OCI-LY1 (cell line): ENCODE measurements around the gene ADORA2A.

Experiments
- H2AFZ ChIP-seq: fragments of 200-600 bp; sonication (generic), shearing (Covaris generic); 2 replicates; pipeline ENCODE4 v1.6.0; 2014; ENCODE audit warnings: antibody characterized with exemption, mild to moderate bottlenecking, low read length
- H3F3A ChIP-seq: fragments of 200-600 bp; sonication (generic), shearing (Covaris generic); 2 replicates; pipeline ENCODE4 v1.6.0; 2014; ENCODE audit warnings: mild to moderate bottlenecking, antibody characterized with exemption, low read length, moderate library complexity; ENCODE audit not compliant: insufficient read depth
- H3K27ac ChIP-seq: fragments of 200-600 bp; sonication (generic); 2 replicates; pipeline ENCODE4 v1.5.1; 2014; ENCODE audit warnings: low read length, mixed run types, mild to moderate bottlenecking, low read depth; ENCODE audit not compliant: poor library complexity, severe bottlenecking
- H3K27me3 ChIP-seq: fragments of 200-600 bp; sonication (generic); 2 replicates; pipeline ENCODE4 v1.6.0; 2014; ENCODE audit warnings: antibody characterized with exemption, mild to moderate bottlenecking, low read length, moderate library complexity; ENCODE audit not compliant: insufficient read depth
- H3K36me3 ChIP-seq: fragments of 200-600 bp; sonication (generic); 2 replicates; pipeline ENCODE4 v1.6.1; 2014; ENCODE audit warnings: mild to moderate bottlenecking, antibody characterized with exemption, low read length, moderate library complexity, mixed read lengths; ENCODE audit not compliant: insufficient read depth
- H3K4me1 ChIP-seq: fragments of 200-600 bp; sonication (generic); 2 replicates; pipeline ENCODE4 v1.5.1; 2014; ENCODE audit warnings: mild to moderate bottlenecking, low read length, moderate library complexity; ENCODE audit not compliant: insufficient read depth, severe bottlenecking
- H3K4me2 ChIP-seq: fragments of 200-600 bp; sonication (generic), shearing (Covaris generic); 2 replicates; pipeline ENCODE4 v1.6.1; 2014; ENCODE audit warnings: low read length
- H3K4me3 ChIP-seq: fragments of 200-600 bp; sonication (generic); 2 replicates; pipeline ENCODE4 v1.5.1; 2014; ENCODE audit warnings: low read length, low read depth, mild to moderate bottlenecking, mixed read lengths; ENCODE audit not compliant: poor library complexity, severe bottlenecking
- H3K79me2 ChIP-seq: fragments of 200-600 bp; shearing (Covaris generic); 2 replicates; pipeline ENCODE4 v1.6.1; 2016; ENCODE audit warnings: mixed run types, low read length, mixed read lengths; ENCODE audit not compliant: insufficient read depth
- H3K9ac ChIP-seq: fragments of 200-600 bp; sonication (generic), shearing (Covaris generic); 2 replicates; pipeline ENCODE4 v1.6.1; 2014; ENCODE audit warnings: mild to moderate bottlenecking, low read length, mixed read lengths
- H3K9me2 ChIP-seq: fragments of 200-600 bp; sonication (generic), shearing (Covaris generic); 2 replicates; pipeline ENCODE4 v1.6.1; 2014; ENCODE audit warnings: low read depth, mild to moderate bottlenecking, low read length, mixed read lengths
- H3K9me3 ChIP-seq: fragments of 200-600 bp; shearing (Covaris generic); 2 replicates; pipeline ENCODE4 v1.6.1; 2014; ENCODE audit warnings: low read length, mixed read lengths
- H4K20me1 ChIP-seq: fragments of 200-600 bp; sonication (generic), shearing (Covaris generic); 2 replicates; pipeline ENCODE4 v1.6.0; 2016; ENCODE audit warnings: mild to moderate bottlenecking, low read length; ENCODE audit not compliant: insufficient read depth
- EZH2 ChIP-seq: fragments of 200-600 bp; sonication (generic), shearing (Covaris generic); IDR thresholded peaks from 2 replicates; pipeline ENCODE4 v1.8.0; 2017; ENCODE audit warnings: borderline replicate concordance, mixed run types, mild to moderate bottlenecking, antibody characterized with exemption, low read length, moderate library complexity, mixed read lengths
- TF ChIP-seq, protein P1 (sequence below): fragments of 200-600 bp; sonication (generic), shearing (Covaris generic); IDR thresholded peaks from 2 replicates; pipeline ENCODE4 v1.5.1; 2017; ENCODE audit warnings: mild to moderate bottlenecking, antibody characterized with exemption, low read length, moderate library complexity, mixed read lengths

The ADORA2A gene

DNA sequence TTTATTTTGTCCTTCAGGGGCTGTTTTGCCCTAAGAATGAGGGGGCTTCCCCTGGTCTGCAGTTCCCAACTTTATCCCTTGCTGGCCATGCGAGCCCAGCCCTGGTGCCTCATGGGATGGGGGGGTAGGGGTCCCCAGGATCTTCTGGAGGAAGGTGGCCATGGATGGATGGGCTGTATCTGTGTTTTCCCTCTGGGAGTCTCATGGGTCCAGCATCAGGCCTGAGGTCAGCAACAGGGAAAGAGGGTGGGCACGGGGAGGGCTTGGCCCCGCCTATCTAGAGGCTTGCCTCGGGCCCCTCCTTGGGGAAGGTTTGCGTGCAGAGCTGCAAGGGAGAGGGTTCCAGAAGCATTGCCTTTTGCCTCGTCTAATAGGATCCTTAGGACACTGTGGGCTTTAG lies 10.8 kb upstream of the ADORA2A start:
- H3K27ac ChIP-seq: no peak overlapping the region
- H3F3A ChIP-seq: no peaks in the 10 kb centered on the region
- no peaks in the 10 kb centered on the region for H3K27me3 ChIP-seq
- no peak overlapping the region for H3K9ac ChIP-seq
- no peaks in the 10 kb centered on the region for H3K79me2 ChIP-seq
- H3K9me3 ChIP-seq: no peaks in the 10 kb centered on the region
- no peaks in the 10 kb centered on the region for H3K4me1 ChIP-seq
- H3K4me2 ChIP-seq: no peak overlapping the region
- no peaks in the 10 kb centered on the region for H4K20me1 ChIP-seq
- TF ChIP-seq, protein P1, sequence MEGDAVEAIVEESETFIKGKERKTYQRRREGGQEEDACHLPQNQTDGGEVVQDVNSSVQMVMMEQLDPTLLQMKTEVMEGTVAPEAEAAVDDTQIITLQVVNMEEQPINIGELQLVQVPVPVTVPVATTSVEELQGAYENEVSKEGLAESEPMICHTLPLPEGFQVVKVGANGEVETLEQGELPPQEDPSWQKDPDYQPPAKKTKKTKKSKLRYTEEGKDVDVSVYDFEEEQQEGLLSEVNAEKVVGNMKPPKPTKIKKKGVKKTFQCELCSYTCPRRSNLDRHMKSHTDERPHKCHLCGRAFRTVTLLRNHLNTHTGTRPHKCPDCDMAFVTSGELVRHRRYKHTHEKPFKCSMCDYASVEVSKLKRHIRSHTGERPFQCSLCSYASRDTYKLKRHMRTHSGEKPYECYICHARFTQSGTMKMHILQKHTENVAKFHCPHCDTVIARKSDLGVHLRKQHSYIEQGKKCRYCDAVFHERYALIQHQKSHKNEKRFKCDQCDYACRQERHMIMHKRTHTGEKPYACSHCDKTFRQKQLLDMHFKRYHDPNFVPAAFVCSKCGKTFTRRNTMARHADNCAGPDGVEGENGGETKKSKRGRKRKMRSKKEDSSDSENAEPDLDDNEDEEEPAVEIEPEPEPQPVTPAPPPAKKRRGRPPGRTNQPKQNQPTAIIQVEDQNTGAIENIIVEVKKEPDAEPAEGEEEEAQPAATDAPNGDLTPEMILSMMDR: no peak
- TF ChIP-seq EZH2: no peak
- no peak overlapping the region for H2AFZ ChIP-seq
- H3K4me3 ChIP-seq: no peak overlapping the region
- peaks cover 58% of the 10 kb centered on the region for H3K36me3 ChIP-seq
- H3K9me2 ChIP-seq: no peaks in the 10 kb centered on the region

DNA sequence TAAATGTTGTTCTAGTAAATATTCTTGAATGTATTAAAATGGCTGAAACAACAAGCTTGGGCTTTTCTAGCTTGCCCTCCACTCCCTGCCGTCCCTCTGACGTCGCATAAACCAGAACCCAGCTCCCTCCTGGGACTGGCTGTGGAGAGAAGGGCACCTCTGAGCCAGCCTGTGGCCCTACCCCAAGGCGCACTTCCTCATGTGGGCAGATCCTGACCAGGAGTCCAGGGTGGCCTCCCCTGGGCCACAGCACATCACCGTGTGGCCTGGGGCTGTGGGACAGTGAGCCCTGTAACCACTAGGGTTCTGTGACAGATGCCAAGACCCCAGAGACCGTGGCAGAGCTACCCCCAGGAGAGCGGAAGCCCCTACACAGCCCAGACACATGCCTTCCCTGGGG lies 10.2 kb upstream of the ADORA2A start:
- no peak overlapping the region for H3K27ac ChIP-seq
- TF ChIP-seq EZH2: no peak
- TF ChIP-seq, protein P1: no peak
- no peaks in the 10 kb centered on the region for H4K20me1 ChIP-seq
- H3K36me3 ChIP-seq: peaks cover 53% of the 10 kb centered on the region
- H3K9me2 ChIP-seq: no peaks in the 10 kb centered on the region
- H3K27me3 ChIP-seq: no peaks in the 10 kb centered on the region
- H3K4me2 ChIP-seq: no peak overlapping the region
- no peak overlapping the region for H3K9ac ChIP-seq
- no peak overlapping the region for H3K4me3 ChIP-seq
- H2AFZ ChIP-seq: no peak overlapping the region
- no peaks in the 10 kb centered on the region for H3F3A ChIP-seq
- H3K9me3 ChIP-seq: no peaks in the 10 kb centered on the region
- H3K79me2 ChIP-seq: no peaks in the 10 kb centered on the region
- H3K4me1 ChIP-seq: no peaks in the 10 kb centered on the region

DNA sequence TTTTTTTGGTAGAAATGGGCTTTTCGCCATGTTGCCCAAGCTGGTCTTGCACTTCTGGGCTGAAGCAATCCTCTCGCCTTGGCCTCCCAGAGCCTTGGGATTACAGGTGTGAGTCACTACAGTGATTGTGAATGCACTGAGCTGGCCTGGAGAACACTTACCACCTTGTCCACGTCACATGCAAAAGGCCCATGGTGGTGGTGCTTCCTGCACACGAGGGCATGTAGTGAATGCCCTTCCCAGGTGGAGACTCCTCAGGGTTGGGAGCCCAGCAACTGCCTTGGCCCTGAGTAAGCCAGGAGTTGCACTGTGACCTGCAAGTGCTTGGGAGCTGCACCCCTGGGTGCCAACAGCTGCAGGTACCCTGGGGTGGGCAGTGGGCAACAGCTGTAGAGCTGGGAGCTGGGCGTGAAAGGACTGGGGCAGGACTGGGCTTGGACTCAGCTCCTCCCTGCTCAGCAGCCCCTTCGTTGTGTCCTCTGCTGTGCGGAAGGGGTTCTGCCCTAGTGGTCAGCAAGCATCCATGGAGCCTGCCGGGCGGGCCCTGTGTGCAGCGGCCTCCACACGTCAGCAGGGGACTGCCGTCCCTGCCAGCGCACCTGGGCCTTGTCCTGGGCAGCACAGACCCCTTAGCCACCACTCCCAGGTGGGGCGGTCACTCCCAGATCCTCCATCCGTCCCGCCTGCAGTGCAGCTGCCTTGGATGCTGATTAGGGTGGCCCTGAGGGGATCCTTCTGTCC lies 9.3 kb upstream of the ADORA2A start:
- Histone ChIP-seq H3K9ac (no peak overlapping the region), H2AFZ (no peak overlapping the region), H3K9me3 (no peaks in the 10 kb centered on the region), H3F3A (no peaks in the 10 kb centered on the region), H3K79me2 (no peaks in the 10 kb centered on the region), H4K20me1 (no peaks in the 10 kb centered on the region), H3K4me3 (no peak overlapping the region), H3K27me3 (no peaks in the 10 kb centered on the region), H3K4me2 (no peak overlapping the region), H3K36me3 (peaks cover 48% of the 10 kb centered on the region), H3K9me2 (no peaks in the 10 kb centered on the region), H3K27ac (no peak overlapping the region), H3K4me1 (no peaks in the 10 kb centered on the region)
- TF ChIP-seq, protein P1: no peak
- TF ChIP-seq EZH2: no peak
